Activated CD8-positive, alpha-beta memory T cell treated with anti-CD3 and anti-CD28 coated beads, Interleukin-2, amount 50 U/mL, for 4 hours (primary cell): ENCODE data around the gene ALKBH6.

ENCODE experiments used
- DNase-seq: peaks from one replicate; pipeline ENCODE4 v3.0.0-alpha.2; 2020

The ALKBH6 gene

GRCh38 chr19:36030264-36031148 lies 16.5 kb upstream of the ALKBH6 start:
- DNase-seq: no peak

- no peak for DNase-seq
These were observed 14.5 kb upstream of the ALKBH6 start for GRCh38 chr19:36028313-36029041.

GRCh38 chr19:36027696-36028095 lies 13.7 kb upstream of the ALKBH6 start:
- DNase-seq: no peak

GRCh38 chr19:36026091-36026876 lies 12.3 kb upstream of the ALKBH6 start:
- DNase-seq: no peak

GRCh38 chr19:36025541-36025940 lies 11.5 kb upstream of the ALKBH6 start:
- no peak for DNase-seq

- no peak for DNase-seq
These were observed 9.4 kb upstream of the ALKBH6 start for GRCh38 chr19:36023432-36023831.

GRCh38 chr19:36019061-36019670 lies 5.2 kb upstream of the ALKBH6 start:
- no peak for DNase-seq

GRCh38 chr19:36013280-36014011 lies 567 bp downstream of the ALKBH6 start:
- DNase-seq: no peak

GRCh38 chr19:36010402-36010801 lies 3.6 kb downstream of the ALKBH6 start:
- no peak for DNase-seq

GRCh38 chr19:36009633-36010379 lies 4.2 kb downstream of the ALKBH6 start:
- DNase-seq: no peak

- peak; percentile 43 for DNase-seq
These were observed 4.8 kb downstream of the ALKBH6 start for GRCh38 chr19:36009220-36009619.

GRCh38 chr19:36008336-36008978 lies 5.6 kb downstream of the ALKBH6 start, which contains the start of gene SYNE4:
Gene SYNE4, minus strand, starts transcription at chr19:36008813. Its CDS starts 132 bp downstream, at chr19:36008681.
- no peak for DNase-seq

- no peak for DNase-seq
These were observed 7.1 kb downstream of the ALKBH6 start for GRCh38 chr19:36006955-36007354.

- no peak for DNase-seq
These were observed 10.7 kb downstream of the ALKBH6 start for GRCh38 chr19:36003284-36003683.

- no peak for DNase-seq
These were observed 12.4 kb downstream of the ALKBH6 start for GRCh38 chr19:36001605-36002004.

GRCh38 chr19:35996777-35997176 lies 17.2 kb downstream of the ALKBH6 start:
- no peak for DNase-seq

- peak; percentile 94 for DNase-seq
These were observed 18.7 kb downstream of the ALKBH6 start, which contains the start of gene SDHAF1 for GRCh38 chr19:35995048-35995993. Gene SDHAF1, plus strand, starts transcription at chr19:35995188. Its CDS starts 87 bp downstream, at chr19:35995275.

GRCh38 chr19:35993923-35994598 lies 20.0 kb downstream of the ALKBH6 start:
- no peak for DNase-seq
